Breast epithelium (tissue), 3 donors: ENCODE measurements around the gene FSTL5.

Experiments
- POLR2A ChIP-seq: fragments of 450-650 bp; IDR thresholded peaks from one replicate; pipeline ENCODE4 v1.6.1; 2016; ENCODE audit warnings: antibody characterized with exemption, mild to moderate bottlenecking, moderate library complexity
- POLR2AphosphoS5 ChIP-seq, 3 donors: sonication (generic); formaldehyde crosslinking; IDR thresholded peaks; one replicate each; pipeline ENCODE4 v1.6.1; 2017; ENCODE audit warnings: antibody characterized with exemption in 3 of 3

DNA sequence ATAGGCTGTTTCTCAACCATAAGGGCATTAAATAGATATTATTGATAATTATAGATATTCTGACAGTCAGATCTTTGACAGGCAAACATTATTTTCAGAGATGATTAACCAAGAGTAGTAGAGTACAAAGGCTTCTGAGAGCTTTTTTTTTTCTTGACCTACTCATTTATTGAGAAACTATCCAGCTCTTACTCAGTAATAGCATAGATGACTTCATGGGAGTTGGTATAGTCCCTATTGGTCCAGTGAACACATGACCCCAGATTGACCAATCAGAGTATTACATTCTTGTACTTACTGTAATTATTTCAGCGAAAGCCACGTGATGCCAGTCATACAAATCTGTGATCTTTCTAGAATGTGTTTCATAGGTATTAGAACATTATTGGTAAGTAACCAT lies 508.7 kb downstream of the FSTL5 start:
- TF ChIP-seq POLR2A (no peak), POLR2AphosphoS5 (IDR thresholded peaks at IDR 0.05) (no peak)
